RWPE2 (cell line): ENCODE results near the gene DENND6B.
A peak's percentile ranks its signal among the peaks of the same experiment; 100 is the strongest.

Experiments
- ATAC-seq: fragments of 200-7000 bp; cut with Tn5 transposase; 3 replicates; pipeline ENCODE4 v1.9.1; 2021; ENCODE audit warnings: low read depth
- DNase-seq: peaks from one replicate; pipeline ENCODE4 v3.0.0-alpha.2; 2020; ENCODE audit warnings: low spot score
- H3K27ac ChIP-seq: fragments of 450-650 bp; 2 replicates; pipeline ENCODE4 v1.5.1; 2017; ENCODE audit warnings: mild to moderate bottlenecking; ENCODE audit not compliant: poor library complexity, severe bottlenecking
- H3K27me3 ChIP-seq: fragments of 250-450 bp; sonication (Bioruptor Pico); 2 replicates; pipeline ENCODE4 v1.5.1; 2021; ENCODE audit warnings: mild to moderate bottlenecking, moderate library complexity; ENCODE audit not compliant: insufficient read depth, poor library complexity, severe bottlenecking
- H3K36me3 ChIP-seq: fragments of 250-450 bp; sonication (Bioruptor Pico); 2 replicates; pipeline ENCODE4 v1.5.1; 2020; ENCODE audit warnings: low read depth, mild to moderate bottlenecking, moderate library complexity
- H3K4me1 ChIP-seq: fragments of 250-450 bp; sonication (Bioruptor Pico); 2 replicates; pipeline ENCODE4 v1.5.1; 2021; ENCODE audit warnings: mild to moderate bottlenecking, moderate library complexity; ENCODE audit not compliant: insufficient read depth, poor library complexity, severe bottlenecking
- H3K4me3 ChIP-seq: fragments of 250-450 bp; sonication (Bioruptor Pico); 2 replicates; pipeline ENCODE4 v1.5.1; 2021; ENCODE audit warnings: mild to moderate bottlenecking, moderate library complexity; ENCODE audit not compliant: severe bottlenecking
- H3K9me3 ChIP-seq: fragments of 250-450 bp; sonication (Bioruptor Pico); 2 replicates; pipeline ENCODE4 v1.5.1; 2021; ENCODE audit warnings: mild to moderate bottlenecking, moderate library complexity; ENCODE audit not compliant: severe bottlenecking
- TF ChIP-seq, protein P1 (sequence below): fragments of 450-650 bp; IDR thresholded peaks from one replicate; pipeline ENCODE4 v1.5.1; 2017; ENCODE audit warnings: mild to moderate bottlenecking, moderate library complexity; ENCODE audit not compliant: poor library complexity, severe bottlenecking

The DENND6B gene

DNA sequence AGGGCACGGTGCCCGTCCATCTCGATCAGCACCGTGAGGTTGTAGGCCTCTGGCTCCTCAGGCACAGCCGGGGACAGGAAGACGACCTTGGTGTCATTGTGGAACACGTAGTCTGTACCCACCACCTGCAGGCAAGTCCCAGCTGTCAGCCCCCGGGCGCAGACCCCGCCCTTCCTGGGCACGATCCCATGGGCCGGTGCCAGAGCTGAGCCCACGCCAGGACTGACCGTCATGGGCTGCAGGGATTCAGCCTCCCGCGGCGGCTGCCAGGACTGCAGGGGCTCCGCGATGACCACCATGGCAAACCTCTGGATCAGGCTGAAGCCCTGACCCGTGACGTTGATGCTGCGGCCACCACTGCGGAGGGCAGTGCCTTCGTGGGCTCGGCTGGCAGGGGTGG is 44.9 kb downstream of the DENND6B start:
- Histone ChIP-seq H3K9me3 (no peaks in the 10 kb centered on the region), H3K4me3 (no peak overlapping the region), H3K4me1 (peaks cover 11% of the 10 kb centered on the region), H3K27me3 (no peaks in the 10 kb centered on the region), H3K36me3 (peaks cover 67% of the 10 kb centered on the region), H3K27ac (peak overlapping the region; percentile 88)
- TF ChIP-seq, protein P1, sequence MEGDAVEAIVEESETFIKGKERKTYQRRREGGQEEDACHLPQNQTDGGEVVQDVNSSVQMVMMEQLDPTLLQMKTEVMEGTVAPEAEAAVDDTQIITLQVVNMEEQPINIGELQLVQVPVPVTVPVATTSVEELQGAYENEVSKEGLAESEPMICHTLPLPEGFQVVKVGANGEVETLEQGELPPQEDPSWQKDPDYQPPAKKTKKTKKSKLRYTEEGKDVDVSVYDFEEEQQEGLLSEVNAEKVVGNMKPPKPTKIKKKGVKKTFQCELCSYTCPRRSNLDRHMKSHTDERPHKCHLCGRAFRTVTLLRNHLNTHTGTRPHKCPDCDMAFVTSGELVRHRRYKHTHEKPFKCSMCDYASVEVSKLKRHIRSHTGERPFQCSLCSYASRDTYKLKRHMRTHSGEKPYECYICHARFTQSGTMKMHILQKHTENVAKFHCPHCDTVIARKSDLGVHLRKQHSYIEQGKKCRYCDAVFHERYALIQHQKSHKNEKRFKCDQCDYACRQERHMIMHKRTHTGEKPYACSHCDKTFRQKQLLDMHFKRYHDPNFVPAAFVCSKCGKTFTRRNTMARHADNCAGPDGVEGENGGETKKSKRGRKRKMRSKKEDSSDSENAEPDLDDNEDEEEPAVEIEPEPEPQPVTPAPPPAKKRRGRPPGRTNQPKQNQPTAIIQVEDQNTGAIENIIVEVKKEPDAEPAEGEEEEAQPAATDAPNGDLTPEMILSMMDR, result peak; percentile 7
- DNase-seq (no peak), ATAC-seq (0 out of 3 replicates have a peak, but pooled peaks have one; percentile 6)

DNA sequence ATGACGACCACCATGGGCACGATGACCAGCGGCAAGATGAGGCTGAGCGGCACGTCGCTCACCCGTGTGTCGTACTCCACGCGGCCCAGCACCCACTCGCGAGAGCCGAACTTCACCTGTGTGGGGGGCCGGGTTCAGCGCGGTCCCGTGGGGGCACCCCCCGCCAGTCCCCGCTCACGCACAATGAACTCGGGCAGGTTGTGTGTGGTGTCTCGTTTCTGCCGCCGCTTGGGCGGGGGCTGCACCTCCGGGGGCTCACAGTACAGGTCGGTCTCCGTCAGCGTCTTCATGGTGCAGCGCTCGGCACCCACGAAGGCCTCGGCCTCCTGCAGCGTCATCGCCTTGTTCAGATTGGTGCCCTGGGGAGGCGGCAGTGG is 45.4 kb downstream of the DENND6B start:
- H3K36me3 ChIP-seq, result peaks cover 68% of the 10 kb centered on the region
- no peak for ATAC-seq
- no peak overlapping the region for H3K4me3 ChIP-seq
- peak overlapping the region; percentile 88 for H3K27ac ChIP-seq
- TF ChIP-seq, protein P1, result no peak
- DNase-seq, result no peak
- H3K9me3 ChIP-seq, result no peaks in the 10 kb centered on the region
- H3K4me1 ChIP-seq, result peaks cover 11% of the 10 kb centered on the region
- no peaks in the 10 kb centered on the region for H3K27me3 ChIP-seq

DNA sequence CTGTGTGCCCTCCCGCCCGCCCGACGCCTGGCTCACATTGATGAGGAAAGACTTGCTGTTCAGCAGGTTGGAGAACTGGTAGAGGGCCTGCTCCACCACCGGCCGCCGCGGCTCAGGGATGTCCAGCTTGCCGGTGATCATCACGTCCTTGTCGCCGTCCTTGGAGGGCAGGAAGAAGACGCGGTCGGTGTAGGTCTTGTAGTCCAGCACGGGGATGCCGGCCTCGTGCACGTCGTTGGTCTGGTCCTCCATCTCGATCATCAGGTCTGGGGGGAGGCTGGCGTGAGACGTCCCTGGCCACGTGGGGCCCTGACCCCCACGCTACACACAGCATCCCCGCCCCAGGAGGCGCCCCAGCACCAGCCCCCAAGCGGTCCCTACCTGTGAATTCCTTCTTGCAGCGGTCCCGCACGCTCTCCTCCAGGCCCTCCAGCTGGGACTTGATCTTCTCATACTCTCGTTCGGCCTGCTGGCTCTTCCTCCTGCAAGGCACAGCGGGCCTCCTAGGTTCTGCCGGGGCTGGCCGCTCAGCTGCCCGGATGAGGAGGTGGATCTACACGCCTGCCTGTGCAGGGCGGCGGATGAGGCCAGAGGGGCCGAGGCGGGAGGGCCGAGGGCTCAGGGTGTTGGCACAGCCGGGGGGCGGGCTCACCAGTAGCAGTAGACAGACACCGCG is 46.0 kb downstream of the DENND6B start:
- peak overlapping the region; percentile 88 for H3K27ac ChIP-seq
- TF ChIP-seq, protein P1, result no peak

DNA sequence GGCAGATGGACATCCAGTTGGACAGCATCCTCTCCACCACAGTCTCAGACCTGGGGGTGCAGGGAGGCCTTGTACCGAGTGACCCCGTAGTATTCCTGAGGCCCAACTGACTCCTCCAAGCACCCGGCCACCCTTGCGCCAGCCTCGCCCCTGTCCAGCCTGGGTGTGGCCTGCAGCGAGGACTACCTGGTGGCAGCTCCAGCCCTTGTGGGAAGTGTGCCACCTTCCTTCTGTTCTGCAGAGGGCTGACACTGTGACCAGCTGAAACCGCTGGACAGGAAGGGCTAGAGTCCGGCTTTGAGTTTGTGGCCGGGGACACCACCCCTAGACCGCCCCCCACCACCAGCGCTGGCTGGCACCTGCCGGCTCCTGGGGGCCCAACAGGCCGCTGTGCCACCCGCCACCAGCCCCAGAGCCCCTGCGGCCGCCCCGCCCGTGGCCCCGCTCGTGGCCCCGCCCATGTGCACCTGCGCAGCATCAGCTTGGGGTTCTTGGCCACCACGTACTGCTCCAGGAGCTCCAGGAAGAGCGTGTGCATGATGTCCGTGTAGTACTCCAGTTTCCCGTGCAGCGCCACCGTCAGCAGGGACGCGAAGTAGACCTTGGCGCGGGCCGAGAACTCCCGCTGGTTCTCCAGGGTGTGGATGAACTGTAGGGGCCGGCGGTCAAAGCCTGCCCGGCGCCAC is 46.6 kb downstream of the DENND6B start:
- Histone ChIP-seq H3K4me1 (peaks cover 11% of the 10 kb centered on the region), H3K27me3 (no peaks in the 10 kb centered on the region), H3K9me3 (no peaks in the 10 kb centered on the region), H3K27ac (peak overlapping the region; percentile 3), H3K36me3 (peaks cover 73% of the 10 kb centered on the region), H3K4me3 (no peak overlapping the region)
- TF ChIP-seq, protein P1, result no peak
- no peak for ATAC-seq
- no peak for DNase-seq

More for the DNA sequence above, 46.0 kb downstream of the DENND6B start:
- Histone ChIP-seq H3K36me3 (peaks cover 68% of the 10 kb centered on the region), H3K4me3 (no peak overlapping the region), H3K9me3 (no peaks in the 10 kb centered on the region), H3K4me1 (peaks cover 11% of the 10 kb centered on the region), H3K27me3 (no peaks in the 10 kb centered on the region)
- DNase-seq (no peak), ATAC-seq (no peak)
